ENCODE measurements around the gene ARL6. TPM values are rescaled to one million over a fixed set of nuclear protein-coding genes. Genes with fewer than 3 reads are reported as not detected.

The ARL6 gene
- total and polyA plus RNA-seq, 2 of the 8 experiments (the other 6 are each of a cell fraction or from before 2014, with no cell fraction given): 1.8 to 12.0 TPM

DNA sequence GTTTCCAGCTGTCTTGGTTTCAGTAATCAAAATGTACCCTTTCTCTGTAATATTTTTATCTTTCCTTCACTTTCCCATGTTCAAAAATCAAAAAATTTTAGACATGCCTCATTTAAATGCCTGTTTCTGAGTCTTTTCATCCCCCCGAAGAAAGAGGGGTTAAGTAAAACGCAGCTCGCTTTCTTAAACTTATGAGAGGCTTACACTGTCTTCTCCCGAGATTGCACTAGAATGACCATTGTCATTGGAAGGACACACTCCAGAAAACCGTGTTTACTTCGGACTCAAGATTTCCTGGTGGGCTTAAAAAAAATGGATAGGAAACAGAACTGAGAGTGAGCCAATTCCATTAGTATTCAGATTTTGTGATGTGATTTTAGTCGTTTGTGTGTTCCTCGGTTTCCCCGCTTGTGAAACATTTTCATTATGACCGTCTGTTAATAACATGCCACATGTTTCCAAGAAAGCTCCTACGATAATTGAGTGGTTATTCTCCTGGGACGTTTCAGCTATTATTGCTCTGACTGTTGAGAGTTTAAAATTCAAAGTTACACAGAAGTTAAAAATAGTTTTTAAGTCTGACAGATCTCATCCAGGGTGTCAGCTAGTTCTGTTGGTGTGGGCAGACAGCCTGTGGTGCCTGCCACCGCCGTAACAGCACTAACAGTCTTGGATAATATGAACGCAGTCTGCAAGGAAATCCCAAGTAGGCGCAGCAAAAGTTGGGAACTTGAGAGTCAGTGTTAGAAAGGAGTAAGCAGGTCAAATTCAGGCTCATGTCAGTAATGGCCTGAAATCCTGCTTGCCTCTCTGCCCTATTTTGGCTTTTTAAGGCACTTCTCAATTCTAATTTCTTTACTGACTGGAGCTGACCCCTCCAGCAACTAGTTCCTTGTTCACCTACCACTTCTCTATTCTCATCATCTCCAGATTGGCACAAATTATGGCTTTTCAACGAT is 58.8 kb downstream of the ARL6 start:
- DNase-seq (ENCODE audit: low read depth in 1 of 2, low spot score in 2 of 2) (no peak), FAIRE-seq (no peak)
- Histone ChIP-seq H3K9me3 (ENCODE audit: insufficient read depth in 2 of 2, low read depth in 1 of 2, low read length in 1 of 2) (no peaks in the 10 kb centered on the region), H3K36me3 (ENCODE audit: control insufficient read depth in 2 of 4, insufficient read depth in 4 of 4, low read length in 3 of 4) (no peaks in the 10 kb centered on the region), H3K14ac (ENCODE audit: insufficient read length) (no peak overlapping the region), H2BK15ac (ENCODE audit: low read length) (no peak overlapping the region), H3K4me1 (replicated peaks in 1 of 4; ENCODE audit: control insufficient read depth in 3 of 4, insufficient read depth in 4 of 4, low read length in 3 of 4) (no peaks in the 10 kb centered on the region), H3K4ac (replicated peaks; ENCODE audit: insufficient read length, low read depth, low read length) (no peak overlapping the region), H3K27me3 (replicated peaks in 1 of 4; ENCODE audit: control insufficient read depth in 3 of 4, extremely low read depth in 1 of 4, insufficient read depth in 3 of 4, low read length in 3 of 4) (peaks cover 0 to 22% (median 9%) of the 10 kb centered on the region in 4 experiments; a peak in 5 of 7 replicates), H2BK120ac (replicated peaks; ENCODE audit: low read depth, low read length) (no peak overlapping the region), H2BK12ac (ENCODE audit: low read depth, low read length) (no peak overlapping the region), H2BK5ac (ENCODE audit: low read depth, low read length) (no peak overlapping the region), H2BK20ac (ENCODE audit: low read length) (no peak overlapping the region), H3K9ac (replicated peaks in 1 of 4; ENCODE audit: extremely low read depth in 1 of 4, low read depth in 3 of 4, low read length in 3 of 4) (no peak overlapping the region), H3K18ac (ENCODE audit: extremely low read depth, low read length) (no peak overlapping the region; the same call in 1 of the 2 replicates), H3K79me1 (ENCODE audit: low read depth, low read length) (no peaks in the 10 kb centered on the region), H2AFZ (ENCODE audit: low read length) (no peak overlapping the region), H2AK5ac (ENCODE audit: low read depth, low read length) (no peak overlapping the region), H4K20me1 (replicated peaks in 1 of 2; ENCODE audit: control insufficient read depth in 1 of 2, insufficient read depth in 2 of 2, low read length in 2 of 2) (peaks cover 0 to 1% of the 10 kb centered on the region in 2 experiments), H3K23me2 (ENCODE audit: low read depth, low read length) (peaks cover 3% of the 10 kb centered on the region), H3K4me2 (ENCODE audit: insufficient read depth in 1 of 2, low read depth in 2 of 2, low read length in 2 of 2) (peak overlapping the region; percentile 53 to 90), H3K79me2 (ENCODE audit: control insufficient read depth in 1 of 2, insufficient read depth in 2 of 2, low read length in 2 of 2) (0 out of 4 replicates have a peak, but pooled peaks cover 0 to 9% of the 10 kb centered on the region in 2 experiments), H4K5ac (ENCODE audit: insufficient read length, low read depth, low read length) (no peak overlapping the region), H3K4me3 (ENCODE audit: extremely low read depth in 1 of 4, insufficient read depth in 2 of 4, low read depth in 3 of 4, low read length in 4 of 4) (peak overlapping the region; percentile 42 to 88 (median 82); a peak in 5 of 8 replicates), H3K56ac (replicated peaks; ENCODE audit: insufficient read length, low read depth, low read length) (no peak overlapping the region), H4K91ac (replicated peaks; ENCODE audit: insufficient read length, low read length) (no peak overlapping the region), H3K23ac (ENCODE audit: insufficient read length) (no peak overlapping the region), H3K27ac (ENCODE audit: low read depth, low read length) (no peak overlapping the region), H4K8ac (ENCODE audit: extremely low read depth, insufficient read depth, low read length) (no peak overlapping the region)
- ChIA-PET POLR2A (ENCODE audit: partially characterized antibody) (interaction anchor here (0.8 to 1.6 kb wide), 2 partner anchors 11 to 59 kb away, joined by 4 read pairs; partner anchors contain the start of gene ARL6), CTCF (ENCODE audit: partially characterized antibody) (interaction anchor here (0.9 to 1.9 kb wide), 6 partner anchors 11 to 145 kb away, joined by 3 to 12 read pairs (median 4); partner anchors contain the start of gene ARL6)
- 77% methylated on average over 17 of the region's 17 CpGs; no CpG with 5 or more reads in 1 of the 2 experiments for WGBS, 2 experiments (ENCODE audit: extremely low coverage in 1 of 2, insufficient coverage in 1 of 2, insufficient read length in 1 of 2, insufficient replicate concordance in 2 of 2, low coverage in 1 of 2, low lambda C conversion rate in 2 of 2, missing lambda C conversion rate in 1 of 2)
- TF ChIP-seq KDM1A (IDR thresholded peaks at IDR 0.05; ENCODE audit: borderline replicate concordance, low read length) (no peak), NRF1 (IDR thresholded peaks at IDR 0.05; ENCODE audit: low read depth, low read length) (no peak)

All from H1 (cell line).